ENCODE measurements around the gene COL13A1.
A peak's percentile ranks its signal among the peaks of the same experiment; 100 is the strongest.

The COL13A1 gene

GRCh38 chr10:69825604-69826003 is 23.9 kb downstream of the COL13A1 start:
- no peak for DNase-seq

- DNase-seq = no peak
Observed at GRCh38 chr10:69826094-69826493, 24.4 kb downstream of the COL13A1 start.

- no peak for DNase-seq
Observed at GRCh38 chr10:69826789-69827554, 25.3 kb downstream of the COL13A1 start.

GRCh38 chr10:69828144-69828870 is 26.6 kb downstream of the COL13A1 start:
- DNase-seq = no peak

GRCh38 chr10:69829775-69830174 is 28.1 kb downstream of the COL13A1 start:
- DNase-seq = no peak

- DNase-seq = no peak
Observed at GRCh38 chr10:69831231-69831855, 29.6 kb downstream of the COL13A1 start.

- no peak for DNase-seq
Observed at GRCh38 chr10:69835233-69835632, 33.5 kb downstream of the COL13A1 start.

GRCh38 chr10:69835875-69836730 is 34.4 kb downstream of the COL13A1 start:
- no peak for DNase-seq

- no peak for DNase-seq
Observed at GRCh38 chr10:69836731-69837030, 35.0 kb downstream of the COL13A1 start.

GRCh38 chr10:69837261-69837660 is 35.6 kb downstream of the COL13A1 start:
- no peak for DNase-seq

GRCh38 chr10:69838418-69838817 is 36.7 kb downstream of the COL13A1 start:
- no peak for DNase-seq

- DNase-seq = no peak
Observed at GRCh38 chr10:69838853-69839252, 37.1 kb downstream of the COL13A1 start.

- no peak for DNase-seq
Observed at GRCh38 chr10:69839696-69840345, 38.1 kb downstream of the COL13A1 start.

- no peak for DNase-seq
Observed at GRCh38 chr10:69840773-69841172, 39.1 kb downstream of the COL13A1 start.

- DNase-seq = peak; percentile 21
Observed at GRCh38 chr10:69842020-69842419, 40.3 kb downstream of the COL13A1 start.

GRCh38 chr10:69842882-69843281 is 41.2 kb downstream of the COL13A1 start:
- DNase-seq = no peak

- DNase-seq = no peak
Observed at GRCh38 chr10:69843923-69844322, 42.2 kb downstream of the COL13A1 start.

GRCh38 chr10:69844698-69845097 is 43.0 kb downstream of the COL13A1 start:
- DNase-seq = no peak

GRCh38 chr10:69845574-69846292 is 44.0 kb downstream of the COL13A1 start:
- no peak for DNase-seq

GRCh38 chr10:69846293-69846921 is 44.7 kb downstream of the COL13A1 start:
- no peak for DNase-seq

GRCh38 chr10:69847458-69847857 is 45.8 kb downstream of the COL13A1 start:
- no peak for DNase-seq

Data from stimulated activated CD4-positive, alpha-beta T cell treated with anti-CD3 and anti-CD28 coated beads, Interleukin-15, amount 100 ng/mL, for 24 hours (primary cell).